GM10266 (cell line): Measurements from ENCODE around the gene AGER.
"Not testable (repeated sequence)": the region's sequence is repeated elsewhere in the genome, so short reads cannot be mapped to it uniquely, and the experiment has no call there.

Source experiments
- DNase-seq: peaks from one replicate; pipeline ENCODE4 v3.0.0; 2012; ENCODE audit errors: extremely low spot score
- TF ChIP-seq, protein P1 (sequence below): IDR thresholded peaks from 2 replicates; pipeline ENCODE4 v1.5.1; 2012; ENCODE audit warnings: mild to moderate bottlenecking, low read depth; ENCODE audit not compliant: control insufficient read depth, insufficient read depth; ENCODE audit errors: missing control alignments

AGER gene

DNA sequence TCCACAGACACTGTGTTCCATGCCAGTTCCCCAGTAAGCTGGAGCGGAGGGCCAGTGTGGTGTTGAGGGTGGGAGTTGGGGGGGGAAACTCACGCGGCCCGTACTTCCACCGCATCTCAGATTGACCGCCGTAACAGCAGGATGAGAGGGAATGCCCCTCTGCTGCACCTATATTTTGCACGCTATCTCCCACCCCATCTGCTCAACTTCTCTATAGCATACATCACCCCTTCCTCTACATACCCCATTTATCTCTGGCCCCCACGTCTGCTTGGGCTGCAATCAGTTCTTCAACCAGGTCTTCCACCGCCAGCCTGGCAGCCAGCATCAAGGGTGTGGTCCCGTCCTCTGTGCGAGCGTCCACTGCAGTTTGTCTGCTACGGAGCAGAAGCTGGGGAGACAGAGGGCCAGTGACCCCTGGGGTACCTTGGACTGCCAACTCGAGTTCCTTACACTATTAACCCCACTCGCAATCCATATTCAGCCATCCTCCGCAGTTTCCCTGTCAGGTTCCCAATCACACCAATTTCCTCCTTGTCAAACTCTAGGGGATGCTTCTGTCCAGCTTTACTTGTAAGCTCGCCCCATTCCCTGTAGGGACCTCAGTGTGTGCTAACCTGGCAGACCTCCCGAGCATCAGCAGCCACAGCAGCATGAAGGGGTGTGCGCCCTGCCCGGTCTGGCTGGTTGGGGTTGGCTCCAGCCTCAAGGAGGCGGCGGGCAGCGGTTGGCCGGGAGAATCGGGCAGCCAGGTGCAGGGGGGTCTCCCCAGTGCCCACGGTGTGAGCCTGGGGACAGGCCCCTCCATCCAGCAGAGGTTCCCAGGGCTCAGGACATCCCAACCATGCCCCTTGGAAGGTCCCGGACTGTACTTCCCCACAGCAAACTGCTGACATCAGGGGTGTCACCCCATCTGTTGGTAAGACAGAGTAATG lies 12.9 kb upstream of the AGER start:
- TF ChIP-seq, protein P1, sequence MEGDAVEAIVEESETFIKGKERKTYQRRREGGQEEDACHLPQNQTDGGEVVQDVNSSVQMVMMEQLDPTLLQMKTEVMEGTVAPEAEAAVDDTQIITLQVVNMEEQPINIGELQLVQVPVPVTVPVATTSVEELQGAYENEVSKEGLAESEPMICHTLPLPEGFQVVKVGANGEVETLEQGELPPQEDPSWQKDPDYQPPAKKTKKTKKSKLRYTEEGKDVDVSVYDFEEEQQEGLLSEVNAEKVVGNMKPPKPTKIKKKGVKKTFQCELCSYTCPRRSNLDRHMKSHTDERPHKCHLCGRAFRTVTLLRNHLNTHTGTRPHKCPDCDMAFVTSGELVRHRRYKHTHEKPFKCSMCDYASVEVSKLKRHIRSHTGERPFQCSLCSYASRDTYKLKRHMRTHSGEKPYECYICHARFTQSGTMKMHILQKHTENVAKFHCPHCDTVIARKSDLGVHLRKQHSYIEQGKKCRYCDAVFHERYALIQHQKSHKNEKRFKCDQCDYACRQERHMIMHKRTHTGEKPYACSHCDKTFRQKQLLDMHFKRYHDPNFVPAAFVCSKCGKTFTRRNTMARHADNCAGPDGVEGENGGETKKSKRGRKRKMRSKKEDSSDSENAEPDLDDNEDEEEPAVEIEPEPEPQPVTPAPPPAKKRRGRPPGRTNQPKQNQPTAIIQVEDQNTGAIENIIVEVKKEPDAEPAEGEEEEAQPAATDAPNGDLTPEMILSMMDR: peak; percentile 22
- DNase-seq: no peak

DNA sequence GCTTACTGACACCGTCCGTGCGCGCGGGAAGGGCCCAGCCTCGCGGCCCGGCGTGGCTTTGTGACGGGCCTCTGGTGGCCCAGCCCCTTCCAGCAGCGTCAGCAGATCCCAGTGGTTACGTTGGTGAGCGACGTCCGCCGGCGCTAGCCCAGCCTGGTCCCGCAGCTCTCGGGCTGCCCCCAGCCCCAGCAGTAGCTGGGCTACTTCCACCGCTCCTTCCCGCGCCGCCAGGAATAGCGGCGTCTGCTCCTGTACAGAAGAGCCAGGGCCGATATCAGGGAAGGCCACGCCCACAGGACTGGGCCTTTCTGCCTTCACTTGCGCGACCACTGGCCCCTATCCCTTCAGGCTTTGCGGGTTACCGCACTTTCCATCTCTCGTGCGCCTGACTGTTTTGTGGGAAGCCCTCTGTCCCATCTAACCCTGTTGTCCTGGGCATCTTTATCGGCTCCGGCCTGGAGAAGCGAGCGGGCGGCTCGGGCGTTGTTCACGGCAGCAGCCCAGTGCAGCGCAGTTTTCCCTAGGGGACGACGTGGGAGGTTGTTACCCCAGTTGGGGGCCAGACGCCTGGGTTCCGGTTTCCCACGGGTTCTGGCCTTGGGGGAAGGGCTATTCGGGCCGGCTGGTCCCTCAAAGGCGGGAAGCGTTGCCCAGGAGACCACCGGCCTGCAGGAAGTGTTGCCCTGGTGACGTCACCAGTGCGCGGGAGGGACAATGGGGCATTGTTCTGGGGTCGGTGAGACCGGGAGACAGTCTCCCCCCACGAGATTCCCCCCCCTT lies 12.0 kb upstream of the AGER start:
- TF ChIP-seq, protein P1: no peak
- peak; percentile 84 for DNase-seq

DNA sequence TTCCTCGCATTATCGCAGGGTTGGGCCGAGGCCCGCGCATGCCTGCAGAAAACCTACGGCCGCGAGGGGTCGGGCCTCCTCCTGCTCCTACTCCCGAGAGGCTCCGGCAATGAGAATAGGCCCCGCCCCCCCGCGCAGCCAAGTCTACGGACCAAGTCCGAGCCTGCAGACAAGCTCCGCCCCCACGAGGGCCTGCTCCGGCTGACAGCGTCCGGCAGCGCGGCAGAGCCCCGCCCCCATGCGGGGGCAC lies 11.5 kb upstream of the AGER start:
- TF ChIP-seq, protein P1: no peak
- peak; percentile 97 for DNase-seq

DNA sequence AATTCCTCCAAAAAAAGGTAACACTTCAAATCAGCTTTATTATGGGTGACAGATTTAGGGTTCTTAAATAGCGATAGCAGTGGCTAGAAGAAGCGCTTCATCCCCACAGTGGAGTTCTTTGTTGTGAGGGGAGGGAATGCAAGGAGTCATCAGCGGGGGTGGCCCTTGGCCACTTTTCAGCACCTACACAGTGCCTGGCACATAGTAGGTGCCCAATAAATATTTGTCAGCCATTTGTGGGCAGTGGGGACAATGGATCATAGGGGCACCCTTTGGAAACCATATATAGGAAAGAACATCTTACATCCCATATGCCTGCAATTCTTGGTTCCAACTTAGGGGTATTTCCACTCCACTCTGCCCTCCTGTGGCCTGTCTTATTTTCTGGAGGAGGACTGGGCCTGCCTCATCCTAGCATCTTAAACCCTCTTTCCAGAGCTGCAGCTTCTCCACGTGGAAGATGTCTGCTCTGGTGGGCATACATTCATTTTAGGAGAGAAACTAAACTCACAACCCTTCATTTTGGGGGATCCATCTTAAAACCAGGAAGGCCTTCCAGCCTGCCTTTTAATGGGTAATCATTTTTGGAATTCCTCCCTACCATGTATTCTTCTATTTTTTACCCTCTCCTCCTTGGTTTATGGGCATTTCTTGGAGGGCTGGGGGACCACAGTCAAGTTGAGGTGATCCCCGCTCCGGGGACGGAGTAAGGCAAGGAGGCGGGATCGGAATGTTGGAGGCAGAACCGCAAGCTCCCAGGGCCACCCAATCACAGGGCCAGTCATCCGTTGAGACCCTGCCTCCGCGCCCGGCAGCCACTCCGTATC lies 11.0 kb upstream of the AGER start:
- no peak for DNase-seq
- TF ChIP-seq, protein P1: peak; percentile 56

DNA sequence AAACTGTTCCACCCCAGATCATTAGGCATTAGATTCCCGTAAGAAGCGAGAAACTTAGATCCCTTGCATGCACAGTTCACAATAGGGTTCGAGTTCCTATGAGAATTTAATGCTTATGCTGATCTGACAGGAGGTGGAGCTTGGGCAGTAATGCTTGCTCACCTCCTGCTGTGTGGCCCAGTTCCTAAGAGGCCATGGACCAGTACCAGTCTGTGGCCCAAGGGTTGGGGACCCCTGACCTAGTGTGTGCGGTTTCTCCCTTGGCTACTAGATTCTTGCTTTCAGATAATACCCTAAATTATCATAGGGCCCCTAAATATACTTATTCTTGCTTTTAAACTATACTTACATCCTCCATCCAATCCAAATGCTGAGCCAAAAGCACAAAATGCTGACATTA lies 10.3 kb upstream of the AGER start:
- DNase-seq: no peak
- TF ChIP-seq, protein P1: no peak

DNA sequence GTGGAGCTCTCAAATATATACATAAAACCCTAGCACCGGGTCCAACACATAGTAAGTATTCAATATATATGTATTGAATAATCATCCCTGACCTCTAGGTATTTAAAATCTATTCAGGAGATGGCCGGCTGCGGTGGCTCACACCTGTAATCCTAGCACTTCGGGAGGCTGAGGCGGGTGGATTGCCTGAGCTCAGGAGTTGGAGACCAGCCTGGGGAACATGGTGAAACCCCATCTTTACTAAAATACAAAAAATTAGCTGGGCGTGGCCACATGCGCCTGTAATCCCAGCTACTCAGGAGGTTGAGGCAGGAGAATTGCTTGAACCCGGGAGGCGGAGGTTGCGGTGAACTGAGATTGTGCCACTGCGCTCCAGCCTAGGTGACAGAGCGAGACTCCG lies 9.0 kb upstream of the AGER start:
- DNase-seq: not testable (repeated sequence)

DNA sequence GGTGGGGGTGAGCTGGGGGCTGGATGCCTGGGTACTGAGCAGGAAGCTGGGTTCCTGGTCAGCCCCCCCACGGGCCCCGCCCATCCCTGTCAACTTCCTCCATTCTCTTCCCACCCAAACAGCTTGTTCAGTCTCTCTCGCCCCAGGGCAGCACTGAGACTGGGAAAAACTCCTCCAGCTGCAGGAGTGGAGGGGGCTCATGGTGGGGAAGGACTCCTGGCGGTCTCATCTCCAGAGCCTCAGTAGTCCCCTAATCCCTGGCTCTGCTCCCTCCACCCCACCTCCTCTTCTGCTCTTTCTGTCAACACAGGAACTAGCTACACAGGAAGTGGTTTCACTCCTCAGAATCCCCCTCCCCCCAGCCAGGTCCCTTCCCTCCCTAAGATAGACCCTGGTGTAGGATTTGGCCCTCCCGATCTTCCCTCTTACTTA lies 8.6 kb upstream of the AGER start, which contains the start of gene GPSM3:
Gene GPSM3, minus strand, starts transcription at position 36 of the 432 bp plus-strand sequence. CDS start 130 bp downstream, outside the sequence.
- TF ChIP-seq, protein P1: no peak
- no peak for DNase-seq
